ENCODE measurements around the gene CFAP298. TPM values are rescaled to one million over a fixed set of nuclear protein-coding genes. Genes with fewer than 3 reads are reported as not detected.
A peak's percentile ranks its signal among the peaks of the same experiment; 100 is the strongest.
"Not testable (repeated sequence)": the region's sequence is repeated elsewhere in the genome, so short reads cannot be mapped to it uniquely, and the experiment has no call there.

The CFAP298 gene
- total RNA-seq, 4 donors from 2014 or later, result 14.5 to 41.1 (median 29.5) TPM

DNA sequence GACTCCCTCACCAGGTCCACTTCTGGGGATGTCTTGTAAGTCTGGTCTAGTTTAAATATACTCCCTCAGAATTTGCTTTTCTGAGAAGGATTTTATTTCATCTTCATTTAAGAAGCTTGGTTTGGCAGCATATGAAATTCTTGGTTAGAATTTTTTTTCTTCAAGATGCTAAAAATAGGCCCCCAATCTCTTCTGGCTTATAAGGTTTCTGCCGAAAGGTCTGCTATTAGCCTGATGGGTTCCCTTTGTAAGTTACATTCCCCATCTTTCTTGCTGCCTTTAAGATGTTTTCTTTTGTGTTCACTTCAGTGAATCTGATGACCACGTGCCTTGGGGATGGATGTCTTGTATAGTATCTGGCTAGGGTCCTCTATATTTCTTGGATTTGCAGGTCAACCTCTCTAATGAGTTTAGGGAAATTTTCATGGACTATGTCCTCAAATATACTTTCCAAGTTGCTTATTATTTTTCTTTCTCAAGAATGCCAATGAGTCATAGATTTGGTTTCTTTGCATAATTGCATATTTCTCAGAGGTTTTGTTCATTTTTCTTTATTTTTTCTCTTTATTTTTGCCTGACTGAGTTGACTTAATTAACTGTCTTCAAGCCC is 46.2 kb downstream of the CFAP298 start:
- TF ChIP-seq POLR2A (IDR thresholded peaks at IDR 0.05) (no peak), EP300 (IDR thresholded peaks at IDR 0.05) (no peak), CTCF (IDR thresholded peaks at IDR 0.05) (no peak)
- peaks cover 0 to 5% (median 0%) of the 10 kb centered on the region in 4 donors for H3K9me3 ChIP-seq
- H3K27ac ChIP-seq, result no peak overlapping the region
- 74 to 83% methylated on average over 2 of the region's 2 CpGs for WGBS, 2 donors
- no peak for DNase-seq (ENCODE audit: low spot score in 2 of 2)
- H3K27me3 ChIP-seq, result no peaks in the 10 kb centered on the region
- no peak overlapping the region for H3K4me3 ChIP-seq
- peaks cover 0 to 21% (median 0%) of the 10 kb centered on the region in 4 donors for H3K4me1 ChIP-seq
- no peaks in the 10 kb centered on the region for H3K36me3 ChIP-seq

- no peaks in the 10 kb centered on the region for H3K27me3 ChIP-seq
- peak overlapping the region in 1 of 4 donors; percentile 53 for H3K27ac ChIP-seq
- no peak for TF ChIP-seq POLR2A (IDR thresholded peaks at IDR 0.05)
- no peak for TF ChIP-seq CTCF (IDR thresholded peaks at IDR 0.05)
- TF ChIP-seq EP300 (IDR thresholded peaks at IDR 0.05), result no peak
- DNase-seq (ENCODE audit: low spot score in 2 of 2), result no peak
- 92% methylated on average over 2 of the region's 2 CpGs for WGBS, 2 donors
- H3K36me3 ChIP-seq, result no peaks in the 10 kb centered on the region
- no peak overlapping the region for H3K4me3 ChIP-seq
- peaks cover 0 to 5% (median 0%) of the 10 kb centered on the region in 4 donors for H3K9me3 ChIP-seq
- peaks cover 0 to 8% (median 0%) of the 10 kb centered on the region in 4 donors for H3K4me1 ChIP-seq
These were observed 49.3 kb downstream of the CFAP298 start for GRCh38 chr21:32562915-32563314.

GRCh38 chr21:32562426-32562825 is 49.8 kb downstream of the CFAP298 start:
- Histone ChIP-seq H3K4me3 (no peak overlapping the region), H3K9me3 (peaks cover 0 to 5% (median 0%) of the 10 kb centered on the region in 4 donors), H3K36me3 (no peaks in the 10 kb centered on the region), H3K4me1 (peaks cover 0 to 8% (median 0%) of the 10 kb centered on the region in 4 donors), H3K27me3 (no peaks in the 10 kb centered on the region), H3K27ac (peak overlapping the region in 1 of 4 donors; percentile 53)
- WGBS, 2 donors, result 54% methylated on average over 5 of the region's 5 CpGs
- DNase-seq (ENCODE audit: low spot score in 2 of 2), result peak in 1 of 2 donors; percentile 58
- TF ChIP-seq POLR2A (IDR thresholded peaks at IDR 0.05) (no peak), CTCF (IDR thresholded peaks at IDR 0.05) (peak in 2 of 5 experiments; percentile 33 to 57)

- WGBS, 2 donors, result 73 to 78% methylated on average over 1 of the region's 1 CpG
- not testable (repeated sequence) for H3K27me3 ChIP-seq; H3K9me3 ChIP-seq; DNase-seq (ENCODE audit: low spot score in 2 of 2); H3K4me3 ChIP-seq; H3K36me3 ChIP-seq; H3K4me1 ChIP-seq; H3K27ac ChIP-seq
These were observed 50.7 kb downstream of the CFAP298 start for GRCh38 chr21:32561476-32561875.

GRCh38 chr21:32560896-32561295 is 51.3 kb downstream of the CFAP298 start:
- H3K36me3 ChIP-seq, result no peaks in the 10 kb centered on the region
- 89 to 93% methylated on average over 3 of the region's 3 CpGs for WGBS, 2 donors

More at GRCh38 chr21:32560896-32561295, 51.3 kb downstream of the CFAP298 start:
- Histone ChIP-seq H3K9me3 (peaks cover 0 to 5% (median 0%) of the 10 kb centered on the region in 4 donors), H3K4me1 (peaks cover 0 to 8% (median 0%) of the 10 kb centered on the region in 4 donors), H3K27ac (no peak overlapping the region), H3K4me3 (no peak overlapping the region), H3K27me3 (no peaks in the 10 kb centered on the region)
- DNase-seq (ENCODE audit: low spot score in 2 of 2), result no peak
- TF ChIP-seq EP300 (IDR thresholded peaks at IDR 0.05) (no peak), POLR2A (IDR thresholded peaks at IDR 0.05) (no peak), CTCF (IDR thresholded peaks at IDR 0.05) (no peak)

Measured in tibial nerve (tissue), 4 donors.